Cardiac atrium fibroblast (primary cell): Measurements from ENCODE around the gene GFRA4. TPM values are rescaled to one million over a fixed set of nuclear protein-coding genes. Genes with fewer than 3 reads are reported as not detected.

Experiments
- total RNA-seq: library from RNA; depleted of rRNA; stranded (reverse); fragments of >200 nt; gene quantifications from 2 replicates; pipeline ENCODE4 v1.2.3, GENCODE V29; 2015

The GFRA4 gene, protein sequence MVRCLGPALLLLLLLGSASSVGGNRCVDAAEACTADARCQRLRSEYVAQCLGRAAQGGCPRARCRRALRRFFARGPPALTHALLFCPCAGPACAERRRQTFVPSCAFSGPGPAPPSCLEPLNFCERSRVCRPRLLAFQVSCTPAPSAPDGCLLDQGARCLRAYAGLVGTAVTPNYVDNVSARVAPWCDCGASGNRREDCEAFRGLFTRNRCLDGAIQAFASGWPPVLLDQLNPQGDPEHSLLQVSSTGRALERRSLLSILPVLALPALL
- not detected in 2 replicates for total RNA-seq

GRCh38 chr20:3663031-3663701 is at the start of gene GFRA4:
TSS of gene GFRA4 (minus strand) at chr20:3663399. CDS start at chr20:3663399, 0 bp downstream.

DNA sequence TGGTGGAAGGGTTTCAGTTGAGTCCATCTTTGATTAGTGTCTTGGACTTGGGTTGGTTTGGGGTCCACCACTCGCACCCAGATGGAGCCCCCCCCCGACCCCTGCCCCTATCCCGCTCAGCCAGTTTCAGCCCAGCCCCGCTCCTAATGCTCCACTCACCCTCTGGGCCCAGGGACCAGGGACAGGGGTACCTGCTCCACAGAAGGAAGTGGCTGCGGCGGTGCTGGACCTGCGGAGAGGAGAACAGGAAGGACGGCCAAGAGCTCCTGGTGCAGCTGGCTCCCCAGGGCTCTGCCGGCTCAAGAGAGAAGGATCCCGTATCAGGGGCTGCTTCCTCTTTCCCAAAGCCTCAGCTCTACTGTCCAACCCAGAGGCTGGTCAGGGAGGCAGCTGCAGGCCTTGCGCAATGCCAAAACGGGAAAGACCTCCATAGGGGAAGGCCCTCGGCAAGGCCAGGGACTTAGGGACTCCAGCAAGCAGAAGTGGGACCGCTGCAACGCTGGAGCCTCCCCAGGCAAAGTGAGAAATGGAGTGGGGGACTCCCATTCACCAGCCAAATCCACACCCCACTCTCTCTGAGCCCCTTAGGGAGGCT is 49.2 kb upstream of the GFRA4 start, which contains the start of gene SIGLEC1:
TSS of gene SIGLEC1 (minus strand) at position 322 of the 595 bp plus-strand sequence. CDS start 5,472 bp downstream, outside the sequence.

GRCh38 chr20:3681931-3682781 is 19.0 kb upstream of the GFRA4 start, which contains the start of gene ADAM33:
TSS of gene ADAM33 (minus strand) at chr20:3682010. CDS start at chr20:3682004, 6 bp downstream.

Other genes with a start within 250 kb of the GFRA4 start
- gene ATRN, start 192.4 kb downstream of the GFRA4 start, total RNA-seq: 30.3 and 38.2 TPM in 2 replicates
- 8.4 and 11.2 TPM in 2 replicates for gene ADAM33, start 18.6 kb upstream of the GFRA4 start, total RNA-seq
- not detected in 2 replicates for gene SIGLEC1, start 49.2 kb upstream of the GFRA4 start, total RNA-seq
- 0.72 and 1.1 TPM in 2 replicates for gene HSPA12B, start 69.3 kb upstream of the GFRA4 start, total RNA-seq
- 29.4 and 33.7 TPM in 2 replicates for gene ADISSP, start 104.4 kb upstream of the GFRA4 start, total RNA-seq
- 0.18 TPM in 1 of 2 replicates, not detected in the other for gene SPEF1, start 118.0 kb upstream of the GFRA4 start, total RNA-seq
- gene CENPB, start 123.3 kb upstream of the GFRA4 start, total RNA-seq: 78.6 and 85.0 TPM in 2 replicates
- 48.6 and 48.8 TPM in 2 replicates for gene CDC25B, start 132.9 kb upstream of the GFRA4 start, total RNA-seq
- 19.9 and 22.4 TPM in 2 replicates for gene AP5S1, start 157.1 kb upstream of the GFRA4 start, total RNA-seq
- gene MAVS, start 183.4 kb upstream of the GFRA4 start, total RNA-seq: 24.0 and 24.3 TPM in 2 replicates
- 27.1 and 36.0 TPM in 2 replicates for gene PANK2, start 226.0 kb upstream of the GFRA4 start, total RNA-seq